ENCODE results near the gene ACOX3. TPM values are rescaled to one million over a fixed set of nuclear protein-coding genes. Genes with fewer than 3 reads are reported as not detected.

Gene ACOX3
- total and polyA plus RNA-seq, 9 of the 15 experiments (the other 6 are each of a cell fraction or from before 2014, with no cell fraction given) = 0.68 to 7.3 (median 3.7) TPM

- TF ChIP-seq NR2C2 (CRISPR knock-in tag; IDR thresholded peaks at IDR 0.05) (no peak), NR2C2 (tag; IDR thresholded peaks at IDR 0.05) (peak; percentile 79), IRF1 (CRISPR knock-in tag; IDR thresholded peaks at IDR 0.05; ENCODE audit: borderline replicate concordance) (no peak), HDAC3 (IDR thresholded peaks at IDR 0.05; ENCODE audit: borderline replicate concordance, partially characterized antibody) (peak; percentile 71), SIX5 (IDR thresholded peaks at IDR 0.05; ENCODE audit: borderline replicate concordance in 1 of 2, insufficient read depth in 1 of 2, low read depth in 1 of 2, low read length in 2 of 2) (no peak), ZBTB33 (CRISPR knock-in tag; IDR thresholded peaks at IDR 0.05) (peak; percentile 99), ZFP30 (CRISPR knock-in tag; IDR thresholded peaks at IDR 0.05; ENCODE audit: borderline replicate concordance) (no peak), TBL1XR1 (IDR thresholded peaks at IDR 0.05; ENCODE audit: low read length in 2 of 2) (peak in 1 of 2 experiments; percentile 75; a peak in 2 of 4 replicates), CREB5 (CRISPR knock-in tag; IDR thresholded peaks at IDR 0.05) (no peak), GTF2E2 (tag; IDR thresholded peaks at IDR 0.05) (no peak), UBTF (IDR thresholded peaks at IDR 0.05; ENCODE audit: borderline replicate concordance in 1 of 2, low read depth in 2 of 2, low read length in 2 of 2) (no peak), WHSC1 (IDR thresholded peaks at IDR 0.05; ENCODE audit: low read length) (no peak), NFATC3 (IDR thresholded peaks at IDR 0.05) (no peak), BMI1 (IDR thresholded peaks at IDR 0.05; ENCODE audit: low read length) (no peak), NFE2 (IDR thresholded peaks at IDR 0.05; ENCODE audit: low read depth) (peak; percentile 84), ZNF121 (CRISPR knock-in tag; conservative IDR thresholded peaks at IDR 0.05) (no peak), HMG20B (CRISPR knock-in tag; IDR thresholded peaks at IDR 0.05) (no peak), HES1 (IDR thresholded peaks at IDR 0.05; ENCODE audit: low read depth) (no peak)
Measured at GRCh38 chr4:8478801-8479744, 38.5 kb upstream of the ACOX3 start (continued).

Measured in K562 (cell line).